ENCODE results near the gene CFAP97D2.
"Not testable (repeated sequence)": the region's sequence is repeated elsewhere in the genome, so short reads cannot be mapped to it uniquely, and the experiment has no call there.

The CFAP97D2 gene

GRCh38 chr13:114146173-114146572, 32.9 kb upstream of the CFAP97D2 start:
- H3K4me3 ChIP-seq (ENCODE audit: low read length), result no peak overlapping the region
- no peaks in the 10 kb centered on the region for H3K36me3 ChIP-seq (ENCODE audit: insufficient read depth, low read depth, low read length)
- no peaks in the 10 kb centered on the region for H3K9me3 ChIP-seq (ENCODE audit: insufficient read depth, low read depth, low read length)
- H3K4me1 ChIP-seq (ENCODE audit: insufficient read depth, low read length), result no peaks in the 10 kb centered on the region
- H3K27ac ChIP-seq (ENCODE audit: low read length), result no peak overlapping the region
- no peak overlapping the region for H3K9ac ChIP-seq (ENCODE audit: low read depth, low read length)
- H3K27me3 ChIP-seq (ENCODE audit: insufficient read depth, low read length), result no peaks in the 10 kb centered on the region

- Histone ChIP-seq H3K9me3 (ENCODE audit: insufficient read depth, low read depth, low read length) (no peaks in the 10 kb centered on the region), H3K27me3 (ENCODE audit: insufficient read depth, low read length) (no peaks in the 10 kb centered on the region), H3K4me1 (ENCODE audit: insufficient read depth, low read length) (no peaks in the 10 kb centered on the region), H3K27ac (ENCODE audit: low read length) (no peak overlapping the region), H3K9ac (ENCODE audit: low read depth, low read length) (no peak overlapping the region), H3K4me3 (ENCODE audit: low read length) (no peak overlapping the region), H3K36me3 (ENCODE audit: insufficient read depth, low read depth, low read length) (no peaks in the 10 kb centered on the region)
These were observed 32.4 kb upstream of the CFAP97D2 start for GRCh38 chr13:114146629-114147028.

- Histone ChIP-seq H3K4me1 (ENCODE audit: insufficient read depth, low read length) (no peaks in the 10 kb centered on the region), H3K27ac (ENCODE audit: low read length) (no peak overlapping the region), H3K9me3 (ENCODE audit: insufficient read depth, low read depth, low read length) (no peaks in the 10 kb centered on the region), H3K36me3 (ENCODE audit: insufficient read depth, low read depth, low read length) (no peaks in the 10 kb centered on the region), H3K9ac (ENCODE audit: low read depth, low read length) (no peak overlapping the region), H3K27me3 (ENCODE audit: insufficient read depth, low read length) (no peaks in the 10 kb centered on the region), H3K4me3 (ENCODE audit: low read length) (no peak overlapping the region)
These were observed 31.1 kb upstream of the CFAP97D2 start for GRCh38 chr13:114147803-114148520.

- H3K27me3 ChIP-seq (ENCODE audit: insufficient read depth, low read length), result no peaks in the 10 kb centered on the region
- H3K4me3 ChIP-seq (ENCODE audit: low read length), result no peak overlapping the region
- H3K36me3 ChIP-seq (ENCODE audit: insufficient read depth, low read depth, low read length), result no peaks in the 10 kb centered on the region
- no peak overlapping the region for H3K9ac ChIP-seq (ENCODE audit: low read depth, low read length)
- no peak overlapping the region for H3K27ac ChIP-seq (ENCODE audit: low read length)
- no peaks in the 10 kb centered on the region for H3K4me1 ChIP-seq (ENCODE audit: insufficient read depth, low read length)
- no peaks in the 10 kb centered on the region for H3K9me3 ChIP-seq (ENCODE audit: insufficient read depth, low read depth, low read length)
These were observed 30.6 kb upstream of the CFAP97D2 start for GRCh38 chr13:114148521-114148855.

- not testable (repeated sequence) for H3K27ac ChIP-seq (ENCODE audit: low read length); H3K9ac ChIP-seq (ENCODE audit: low read depth, low read length); H3K9me3 ChIP-seq (ENCODE audit: insufficient read depth, low read depth, low read length); H3K36me3 ChIP-seq (ENCODE audit: insufficient read depth, low read depth, low read length); H3K27me3 ChIP-seq (ENCODE audit: insufficient read depth, low read length); H3K4me1 ChIP-seq (ENCODE audit: insufficient read depth, low read length); H3K4me3 ChIP-seq (ENCODE audit: low read length)
These were observed 30.2 kb upstream of the CFAP97D2 start for GRCh38 chr13:114148886-114149285.

- Histone ChIP-seq H3K9me3 (ENCODE audit: insufficient read depth, low read depth, low read length) (no peaks in the 10 kb centered on the region), H3K9ac (ENCODE audit: low read depth, low read length) (no peak overlapping the region), H3K4me1 (ENCODE audit: insufficient read depth, low read length) (no peaks in the 10 kb centered on the region), H3K36me3 (ENCODE audit: insufficient read depth, low read depth, low read length) (no peaks in the 10 kb centered on the region), H3K27ac (ENCODE audit: low read length) (no peak overlapping the region), H3K4me3 (ENCODE audit: low read length) (no peak overlapping the region), H3K27me3 (ENCODE audit: insufficient read depth, low read length) (no peaks in the 10 kb centered on the region)
These were observed 29.0 kb upstream of the CFAP97D2 start for GRCh38 chr13:114149774-114150740.

- no peak overlapping the region for H3K9ac ChIP-seq (ENCODE audit: low read depth, low read length)
- no peaks in the 10 kb centered on the region for H3K4me1 ChIP-seq (ENCODE audit: insufficient read depth, low read length)
- no peak overlapping the region for H3K27ac ChIP-seq (ENCODE audit: low read length)
- no peak overlapping the region for H3K4me3 ChIP-seq (ENCODE audit: low read length)
- H3K27me3 ChIP-seq (ENCODE audit: insufficient read depth, low read length), result no peaks in the 10 kb centered on the region
- H3K36me3 ChIP-seq (ENCODE audit: insufficient read depth, low read depth, low read length), result no peaks in the 10 kb centered on the region
- H3K9me3 ChIP-seq (ENCODE audit: insufficient read depth, low read depth, low read length), result no peaks in the 10 kb centered on the region
These were observed 28.0 kb upstream of the CFAP97D2 start for GRCh38 chr13:114151031-114151430.

- Histone ChIP-seq H3K9ac (ENCODE audit: low read depth, low read length) (no peak overlapping the region), H3K4me1 (ENCODE audit: insufficient read depth, low read length) (no peaks in the 10 kb centered on the region), H3K36me3 (ENCODE audit: insufficient read depth, low read depth, low read length) (no peaks in the 10 kb centered on the region), H3K4me3 (ENCODE audit: low read length) (no peak overlapping the region), H3K27ac (ENCODE audit: low read length) (no peak overlapping the region), H3K9me3 (ENCODE audit: insufficient read depth, low read depth, low read length) (no peaks in the 10 kb centered on the region), H3K27me3 (ENCODE audit: insufficient read depth, low read length) (no peaks in the 10 kb centered on the region)
These were observed 27.3 kb upstream of the CFAP97D2 start for GRCh38 chr13:114151565-114152284.

- H3K9me3 ChIP-seq (ENCODE audit: insufficient read depth, low read depth, low read length), result no peaks in the 10 kb centered on the region
- no peaks in the 10 kb centered on the region for H3K36me3 ChIP-seq (ENCODE audit: insufficient read depth, low read depth, low read length)
- no peak overlapping the region for H3K4me3 ChIP-seq (ENCODE audit: low read length)
- H3K9ac ChIP-seq (ENCODE audit: low read depth, low read length), result no peak overlapping the region
- no peaks in the 10 kb centered on the region for H3K4me1 ChIP-seq (ENCODE audit: insufficient read depth, low read length)
- H3K27ac ChIP-seq (ENCODE audit: low read length), result no peak overlapping the region
- no peaks in the 10 kb centered on the region for H3K27me3 ChIP-seq (ENCODE audit: insufficient read depth, low read length)
These were observed 26.8 kb upstream of the CFAP97D2 start for GRCh38 chr13:114152285-114152645.

- Histone ChIP-seq H3K9ac (ENCODE audit: low read depth, low read length) (no peak overlapping the region), H3K4me3 (ENCODE audit: low read length) (no peak overlapping the region), H3K27ac (ENCODE audit: low read length) (no peak overlapping the region)
These were observed 26.2 kb upstream of the CFAP97D2 start for GRCh38 chr13:114152831-114153371.

GRCh38 chr13:114153485-114154080, 25.5 kb upstream of the CFAP97D2 start:
- no peak overlapping the region for H3K27ac ChIP-seq (ENCODE audit: low read length)
- no peak overlapping the region for H3K4me3 ChIP-seq (ENCODE audit: low read length)
- no peaks in the 10 kb centered on the region for H3K27me3 ChIP-seq (ENCODE audit: insufficient read depth, low read length)
- no peaks in the 10 kb centered on the region for H3K36me3 ChIP-seq (ENCODE audit: insufficient read depth, low read depth, low read length)
- H3K9me3 ChIP-seq (ENCODE audit: insufficient read depth, low read depth, low read length), result no peaks in the 10 kb centered on the region
- no peaks in the 10 kb centered on the region for H3K4me1 ChIP-seq (ENCODE audit: insufficient read depth, low read length)
- no peak overlapping the region for H3K9ac ChIP-seq (ENCODE audit: low read depth, low read length)

More at GRCh38 chr13:114152831-114153371, 26.2 kb upstream of the CFAP97D2 start:
- Histone ChIP-seq H3K9me3 (ENCODE audit: insufficient read depth, low read depth, low read length) (no peaks in the 10 kb centered on the region), H3K4me1 (ENCODE audit: insufficient read depth, low read length) (no peaks in the 10 kb centered on the region), H3K27me3 (ENCODE audit: insufficient read depth, low read length) (no peaks in the 10 kb centered on the region), H3K36me3 (ENCODE audit: insufficient read depth, low read depth, low read length) (no peaks in the 10 kb centered on the region)
